ENCODE data around the gene PYGL.
A peak's percentile ranks its signal among the peaks of the same experiment; 100 is the strongest.

DNA sequence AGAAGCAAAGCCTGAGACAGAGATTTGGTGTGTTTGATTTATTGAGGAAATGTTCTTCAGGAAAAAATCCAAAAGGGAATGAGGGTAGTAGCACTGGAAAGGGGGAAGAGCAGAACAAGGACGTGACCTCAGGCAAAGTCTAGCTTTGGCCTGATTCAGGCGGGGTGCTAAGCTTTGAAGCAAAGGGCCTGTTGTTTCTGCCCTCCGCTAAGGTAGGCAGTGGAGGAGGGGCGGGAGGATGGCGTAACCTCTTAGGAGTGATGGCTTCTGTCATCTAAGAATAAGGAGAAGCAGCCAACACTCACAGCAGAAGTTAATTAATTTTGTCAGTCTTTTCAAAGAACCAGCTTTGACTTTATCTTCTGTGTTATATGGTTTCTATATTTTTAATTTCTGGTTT is 52.0 kb downstream of the PYGL start:
- TF ChIP-seq, protein P1, sequence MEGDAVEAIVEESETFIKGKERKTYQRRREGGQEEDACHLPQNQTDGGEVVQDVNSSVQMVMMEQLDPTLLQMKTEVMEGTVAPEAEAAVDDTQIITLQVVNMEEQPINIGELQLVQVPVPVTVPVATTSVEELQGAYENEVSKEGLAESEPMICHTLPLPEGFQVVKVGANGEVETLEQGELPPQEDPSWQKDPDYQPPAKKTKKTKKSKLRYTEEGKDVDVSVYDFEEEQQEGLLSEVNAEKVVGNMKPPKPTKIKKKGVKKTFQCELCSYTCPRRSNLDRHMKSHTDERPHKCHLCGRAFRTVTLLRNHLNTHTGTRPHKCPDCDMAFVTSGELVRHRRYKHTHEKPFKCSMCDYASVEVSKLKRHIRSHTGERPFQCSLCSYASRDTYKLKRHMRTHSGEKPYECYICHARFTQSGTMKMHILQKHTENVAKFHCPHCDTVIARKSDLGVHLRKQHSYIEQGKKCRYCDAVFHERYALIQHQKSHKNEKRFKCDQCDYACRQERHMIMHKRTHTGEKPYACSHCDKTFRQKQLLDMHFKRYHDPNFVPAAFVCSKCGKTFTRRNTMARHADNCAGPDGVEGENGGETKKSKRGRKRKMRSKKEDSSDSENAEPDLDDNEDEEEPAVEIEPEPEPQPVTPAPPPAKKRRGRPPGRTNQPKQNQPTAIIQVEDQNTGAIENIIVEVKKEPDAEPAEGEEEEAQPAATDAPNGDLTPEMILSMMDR (conservative IDR thresholded peaks at IDR 0.05; ENCODE audit: low read depth in 2 of 2): no peak
- TF ChIP-seq, protein P2, sequence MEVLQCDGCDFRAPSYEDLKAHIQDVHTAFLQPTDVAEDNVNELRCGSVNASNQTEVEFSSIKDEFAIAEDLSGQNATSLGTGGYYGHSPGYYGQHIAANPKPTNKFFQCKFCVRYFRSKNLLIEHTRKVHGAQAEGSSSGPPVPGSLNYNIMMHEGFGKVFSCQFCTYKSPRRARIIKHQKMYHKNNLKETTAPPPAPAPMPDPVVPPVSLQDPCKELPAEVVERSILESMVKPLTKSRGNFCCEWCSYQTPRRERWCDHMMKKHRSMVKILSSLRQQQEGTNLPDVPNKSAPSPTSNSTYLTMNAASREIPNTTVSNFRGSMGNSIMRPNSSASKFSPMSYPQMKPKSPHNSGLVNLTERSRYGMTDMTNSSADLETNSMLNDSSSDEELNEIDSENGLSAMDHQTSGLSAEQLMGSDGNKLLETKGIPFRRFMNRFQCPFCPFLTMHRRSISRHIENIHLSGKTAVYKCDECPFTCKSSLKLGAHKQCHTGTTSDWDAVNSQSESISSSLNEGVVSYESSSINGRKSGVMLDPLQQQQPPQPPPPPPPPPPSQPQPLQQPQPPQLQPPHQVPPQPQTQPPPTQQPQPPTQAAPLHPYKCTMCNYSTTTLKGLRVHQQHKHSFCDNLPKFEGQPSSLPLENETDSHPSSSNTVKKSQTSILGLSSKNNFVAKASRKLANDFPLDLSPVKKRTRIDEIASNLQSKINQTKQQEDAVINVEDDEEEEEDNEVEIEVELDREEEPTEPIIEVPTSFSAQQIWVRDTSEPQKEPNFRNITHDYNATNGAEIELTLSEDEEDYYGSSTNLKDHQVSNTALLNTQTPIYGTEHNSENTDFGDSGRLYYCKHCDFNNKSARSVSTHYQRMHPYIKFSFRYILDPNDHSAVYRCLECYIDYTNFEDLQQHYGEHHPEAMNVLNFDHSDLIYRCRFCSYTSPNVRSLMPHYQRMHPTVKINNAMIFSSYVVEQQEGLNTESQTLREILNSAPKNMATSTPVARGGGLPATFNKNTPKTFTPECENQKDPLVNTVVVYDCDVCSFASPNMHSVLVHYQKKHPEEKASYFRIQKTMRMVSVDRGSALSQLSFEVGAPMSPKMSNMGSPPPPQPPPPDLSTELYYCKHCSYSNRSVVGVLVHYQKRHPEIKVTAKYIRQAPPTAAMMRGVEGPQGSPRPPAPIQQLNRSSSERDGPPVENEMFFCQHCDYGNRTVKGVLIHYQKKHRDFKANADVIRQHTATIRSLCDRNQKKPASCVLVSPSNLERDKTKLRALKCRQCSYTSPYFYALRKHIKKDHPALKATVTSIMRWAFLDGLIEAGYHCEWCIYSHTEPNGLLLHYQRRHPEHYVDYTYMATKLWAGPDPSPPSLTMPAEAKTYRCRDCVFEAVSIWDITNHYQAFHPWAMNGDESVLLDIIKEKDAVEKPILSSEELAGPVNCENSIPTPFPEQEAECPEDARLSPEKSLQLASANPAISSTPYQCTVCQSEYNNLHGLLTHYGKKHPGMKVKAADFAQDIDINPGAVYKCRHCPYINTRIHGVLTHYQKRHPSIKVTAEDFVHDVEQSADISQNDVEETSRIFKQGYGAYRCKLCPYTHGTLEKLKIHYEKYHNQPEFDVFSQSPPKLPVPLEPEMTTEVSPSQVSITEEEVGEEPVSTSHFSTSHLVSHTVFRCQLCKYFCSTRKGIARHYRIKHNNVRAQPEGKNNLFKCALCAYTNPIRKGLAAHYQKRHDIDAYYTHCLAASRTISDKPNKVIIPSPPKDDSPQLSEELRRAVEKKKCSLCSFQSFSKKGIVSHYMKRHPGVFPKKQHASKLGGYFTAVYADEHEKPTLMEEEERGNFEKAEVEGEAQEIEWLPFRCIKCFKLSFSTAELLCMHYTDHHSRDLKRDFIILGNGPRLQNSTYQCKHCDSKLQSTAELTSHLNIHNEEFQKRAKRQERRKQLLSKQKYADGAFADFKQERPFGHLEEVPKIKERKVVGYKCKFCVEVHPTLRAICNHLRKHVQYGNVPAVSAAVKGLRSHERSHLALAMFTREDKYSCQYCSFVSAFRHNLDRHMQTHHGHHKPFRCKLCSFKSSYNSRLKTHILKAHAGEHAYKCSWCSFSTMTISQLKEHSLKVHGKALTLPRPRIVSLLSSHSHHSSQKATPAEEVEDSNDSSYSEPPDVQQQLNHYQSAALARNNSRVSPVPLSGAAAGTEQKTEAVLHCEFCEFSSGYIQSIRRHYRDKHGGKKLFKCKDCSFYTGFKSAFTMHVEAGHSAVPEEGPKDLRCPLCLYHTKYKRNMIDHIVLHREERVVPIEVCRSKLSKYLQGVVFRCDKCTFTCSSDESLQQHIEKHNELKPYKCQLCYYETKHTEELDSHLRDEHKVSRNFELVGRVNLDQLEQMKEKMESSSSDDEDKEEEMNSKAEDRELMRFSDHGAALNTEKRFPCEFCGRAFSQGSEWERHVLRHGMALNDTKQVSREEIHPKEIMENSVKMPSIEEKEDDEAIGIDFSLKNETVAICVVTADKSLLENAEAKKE (CRISPR knock-in tag; IDR thresholded peaks at IDR 0.05): no peak
- TF ChIP-seq EZH2 (IDR thresholded peaks at IDR 0.05; ENCODE audit: low read depth, unreplicated experiment) (no peak), CREB1 (CRISPR knock-in tag; IDR thresholded peaks at IDR 0.05; ENCODE audit: low read depth) (0 out of 2 replicates have a peak, but pooled peaks have one; percentile 14), REST (IDR thresholded peaks at IDR 0.05; ENCODE audit: unreplicated experiment) (no peak), POLR2AphosphoS5 (IDR thresholded peaks at IDR 0.05; ENCODE audit: low read depth) (no peak), NANOG (IDR thresholded peaks at IDR 0.05; ENCODE audit: borderline replicate concordance) (no peak)

All from GM23338 (cell line).